ENCODE results near the gene GPC5. TPM values are rescaled to one million over a fixed set of nuclear protein-coding genes. Genes with fewer than 3 reads are reported as not detected.

Gene GPC5
- total and polyA plus RNA-seq, 2 of the 8 experiments (the other 6 are each of a cell fraction or from before 2014, with no cell fraction given): 0.20 to 0.39 TPM

GRCh38 chr13:91693466-91693865 lies 295.0 kb downstream of the GPC5 start:
- no peak overlapping the region for H3K4ac ChIP-seq (replicated peaks; ENCODE audit: insufficient read length, low read depth, low read length)
- H2BK120ac ChIP-seq (replicated peaks; ENCODE audit: low read depth, low read length): no peak overlapping the region
- ChIA-PET CTCF (ENCODE audit: partially characterized antibody) (interaction anchor here (0.9 to 1.4 kb wide), 3 partner anchors 46 to 117 kb away, joined by 3 read pairs; no protein-coding TSS in a partner anchor), POLR2A (ENCODE audit: partially characterized antibody) (no interaction called here)
- no peak overlapping the region for H3K9ac ChIP-seq (replicated peaks in 1 of 4; ENCODE audit: extremely low read depth in 1 of 4, low read depth in 3 of 4, low read length in 3 of 4)
- DNase-seq (ENCODE audit: low read depth in 1 of 2, low spot score in 2 of 2): no peak
- no peak overlapping the region for H2BK20ac ChIP-seq (ENCODE audit: low read length)
- H3K79me2 ChIP-seq (ENCODE audit: control insufficient read depth in 1 of 2, insufficient read depth in 2 of 2, low read length in 2 of 2): no peaks in the 10 kb centered on the region
- no peak overlapping the region for H3K4me3 ChIP-seq (ENCODE audit: extremely low read depth in 1 of 4, insufficient read depth in 2 of 4, low read depth in 3 of 4, low read length in 4 of 4)
- TF ChIP-seq ATF3 (IDR thresholded peaks at IDR 0.05; ENCODE audit: insufficient read depth, low read depth, low read length) (no peak), HDAC6 (IDR thresholded peaks at IDR 0.05; ENCODE audit: low read depth, low read length) (no peak), CREB1 (IDR thresholded peaks at IDR 0.05) (no peak)
- H3K56ac ChIP-seq (replicated peaks; ENCODE audit: insufficient read length, low read depth, low read length): no peak overlapping the region
- H3K4me2 ChIP-seq (ENCODE audit: insufficient read depth in 1 of 2, low read depth in 2 of 2, low read length in 2 of 2): no peak overlapping the region
- WGBS, 2 experiments (ENCODE audit: extremely low coverage in 1 of 2, insufficient coverage in 1 of 2, insufficient read length in 1 of 2, insufficient replicate concordance in 2 of 2, low coverage in 1 of 2, low lambda C conversion rate in 2 of 2, missing lambda C conversion rate in 1 of 2): 98% methylated on average over 11 of the region's 11 CpGs; no CpG with 5 or more reads in 1 of the 2 experiments
- H3K27ac ChIP-seq (ENCODE audit: low read depth, low read length): no peak overlapping the region
- H3K18ac ChIP-seq (ENCODE audit: extremely low read depth, low read length): no peak overlapping the region
- no peaks in the 10 kb centered on the region for H3K36me3 ChIP-seq (ENCODE audit: control insufficient read depth in 2 of 4, insufficient read depth in 4 of 4, low read length in 3 of 4)
- H3K23me2 ChIP-seq (ENCODE audit: low read depth, low read length): no peaks in the 10 kb centered on the region
- no peaks in the 10 kb centered on the region for H3K27me3 ChIP-seq (replicated peaks in 1 of 4; ENCODE audit: control insufficient read depth in 3 of 4, extremely low read depth in 1 of 4, insufficient read depth in 3 of 4, low read length in 3 of 4)
- H2AK5ac ChIP-seq (ENCODE audit: low read depth, low read length): no peak overlapping the region
- no peak overlapping the region for H3K23ac ChIP-seq (ENCODE audit: insufficient read length)
- H3K4me1 ChIP-seq (replicated peaks in 1 of 4; ENCODE audit: control insufficient read depth in 3 of 4, insufficient read depth in 4 of 4, low read length in 3 of 4): no peaks in the 10 kb centered on the region
- no peak overlapping the region; the same call in 1 of the 2 replicates for H2BK12ac ChIP-seq (ENCODE audit: low read depth, low read length)
- no peak overlapping the region for H4K5ac ChIP-seq (ENCODE audit: insufficient read length, low read depth, low read length)
- H3K9me3 ChIP-seq (ENCODE audit: insufficient read depth in 2 of 2, low read depth in 1 of 2, low read length in 1 of 2): no peaks in the 10 kb centered on the region
- H3K14ac ChIP-seq (ENCODE audit: insufficient read length): no peak overlapping the region
- H4K20me1 ChIP-seq (replicated peaks in 1 of 2; ENCODE audit: control insufficient read depth in 1 of 2, insufficient read depth in 2 of 2, low read length in 2 of 2): no peaks in the 10 kb centered on the region
- no peak overlapping the region for H2AFZ ChIP-seq (ENCODE audit: low read length)
- H4K8ac ChIP-seq (ENCODE audit: extremely low read depth, insufficient read depth, low read length): peak overlapping the region; percentile 68; the same call in 1 of the 2 replicates
- H2BK15ac ChIP-seq (ENCODE audit: low read length): no peak overlapping the region
- FAIRE-seq: no peak
- H2BK5ac ChIP-seq (ENCODE audit: low read depth, low read length): no peak overlapping the region
- H3K79me1 ChIP-seq (ENCODE audit: low read depth, low read length): no peaks in the 10 kb centered on the region
- H4K91ac ChIP-seq (replicated peaks; ENCODE audit: insufficient read length, low read length): no peak overlapping the region

All from H1 (cell line).